Lower lobe of right lung (tissue), 2 donors: ENCODE measurements around the gene S100A2. TPM values are rescaled to one million over a fixed set of nuclear protein-coding genes. Genes with fewer than 3 reads are reported as not detected.
A peak's percentile ranks its signal among the peaks of the same experiment; 100 is the strongest.

Experiments
- ATAC-seq, 2 donors: fragments of 200-7000 bp; cut with Tn5 transposase; one replicate each; pipeline ENCODE4 v1.9.1; 2020 to 2022; ENCODE audit warnings: mild to moderate bottlenecking in 2 of 2, moderate library complexity in 2 of 2
- DNase-seq: peaks from one replicate; pipeline ENCODE4 v3.0.0-alpha.2; 2020
- H3K27ac ChIP-seq: fragments of 200-600 bp; one replicate; pipeline ENCODE4 v1.8.0; 2022
- H3K27me3 ChIP-seq: fragments of 200-600 bp; one replicate; pipeline ENCODE4 v1.8.0; 2022; ENCODE audit warnings: low read depth
- H3K36me3 ChIP-seq: fragments of 200-600 bp; one replicate; pipeline ENCODE4 v1.8.0; 2022; ENCODE audit warnings: mild to moderate bottlenecking
- H3K4me1 ChIP-seq: fragments of 200-600 bp; one replicate; pipeline ENCODE4 v1.8.0; 2022
- H3K4me3 ChIP-seq: fragments of 200-600 bp; one replicate; pipeline ENCODE4 v1.8.0; 2022; ENCODE audit warnings: mild to moderate bottlenecking
- H3K9me3 ChIP-seq: fragments of 200-600 bp; one replicate; pipeline ENCODE4 v1.8.0; 2022
- intact Hi-C: fragments of 100-400 bp; cut with DNase I; formaldehyde crosslinking; loops from one replicate; pipeline ENCODE4 v1.11.0; 2022
- total RNA-seq: library from RNA; stranded (reverse); fragmentation: NEBNext Ultra II Directional; extraction: Animal tissue kit (Norgen Biotek cat#: 25700); gene quantifications from one replicate; pipeline ENCODE4 v1.2.1, GENCODE V29; 2021
- TF ChIP-seq, protein P1 (sequence below): fragments of 200-600 bp; IDR thresholded peaks from one replicate; pipeline ENCODE4 v1.8.0; 2022; ENCODE audit warnings: antibody characterized with exemption, mild to moderate bottlenecking
- donor health status: DM: no; HTN: yes; CAD: no; lungs with severe emphysema.

S100A2 gene
- total RNA-seq, 1 donor from 2014 or later = 3.8 TPM

DNA sequence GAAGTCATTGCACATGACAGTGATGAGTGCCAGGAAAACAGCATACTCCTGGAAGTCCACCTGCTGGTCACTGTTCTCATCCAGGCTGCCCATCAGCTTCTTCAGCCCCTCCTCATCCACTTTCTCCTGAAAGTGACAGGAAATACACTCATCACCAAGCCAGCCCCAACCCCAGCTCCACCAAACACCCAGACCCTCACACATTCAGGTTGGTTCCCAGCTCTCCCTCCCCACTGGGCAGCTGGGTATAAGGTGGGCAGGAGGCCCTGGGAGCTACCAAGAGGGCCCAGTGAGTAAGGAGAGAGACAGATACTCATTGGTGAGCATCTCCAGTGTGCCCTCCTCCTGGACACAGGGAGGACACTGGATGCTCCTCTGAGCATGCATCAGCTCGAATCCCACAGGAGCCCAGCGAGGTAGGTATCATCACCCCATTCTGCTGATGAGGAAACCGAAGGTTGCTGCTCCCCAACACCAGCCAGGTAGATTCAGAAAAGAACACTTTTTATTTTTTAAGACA, 4.1 kb downstream of the S100A2 start:
- no peak overlapping the region for H3K27ac ChIP-seq
- no peak for DNase-seq
- no peaks in the 10 kb centered on the region for H3K27me3 ChIP-seq
- peaks cover 16% of the 10 kb centered on the region for H3K4me1 ChIP-seq
- H3K9me3 ChIP-seq = no peaks in the 10 kb centered on the region
- H3K36me3 ChIP-seq = no peaks in the 10 kb centered on the region
- TF ChIP-seq, protein P1, sequence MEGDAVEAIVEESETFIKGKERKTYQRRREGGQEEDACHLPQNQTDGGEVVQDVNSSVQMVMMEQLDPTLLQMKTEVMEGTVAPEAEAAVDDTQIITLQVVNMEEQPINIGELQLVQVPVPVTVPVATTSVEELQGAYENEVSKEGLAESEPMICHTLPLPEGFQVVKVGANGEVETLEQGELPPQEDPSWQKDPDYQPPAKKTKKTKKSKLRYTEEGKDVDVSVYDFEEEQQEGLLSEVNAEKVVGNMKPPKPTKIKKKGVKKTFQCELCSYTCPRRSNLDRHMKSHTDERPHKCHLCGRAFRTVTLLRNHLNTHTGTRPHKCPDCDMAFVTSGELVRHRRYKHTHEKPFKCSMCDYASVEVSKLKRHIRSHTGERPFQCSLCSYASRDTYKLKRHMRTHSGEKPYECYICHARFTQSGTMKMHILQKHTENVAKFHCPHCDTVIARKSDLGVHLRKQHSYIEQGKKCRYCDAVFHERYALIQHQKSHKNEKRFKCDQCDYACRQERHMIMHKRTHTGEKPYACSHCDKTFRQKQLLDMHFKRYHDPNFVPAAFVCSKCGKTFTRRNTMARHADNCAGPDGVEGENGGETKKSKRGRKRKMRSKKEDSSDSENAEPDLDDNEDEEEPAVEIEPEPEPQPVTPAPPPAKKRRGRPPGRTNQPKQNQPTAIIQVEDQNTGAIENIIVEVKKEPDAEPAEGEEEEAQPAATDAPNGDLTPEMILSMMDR = no peak
- no peak overlapping the region for H3K4me3 ChIP-seq
- ATAC-seq = no peak
- intact Hi-C loops = loop anchor here (10.0 kb wide), 1 partner anchor 47 kb away; no protein-coding TSS in a partner anchor

GRCh38 chr1:153560771-153561465, 4.7 kb downstream of the S100A2 start:
- peaks cover 12% of the 10 kb centered on the region for H3K4me1 ChIP-seq
- no peaks in the 10 kb centered on the region for H3K9me3 ChIP-seq
- no peaks in the 10 kb centered on the region for H3K36me3 ChIP-seq
- peak overlapping the region; percentile 20 for H3K27ac ChIP-seq
- H3K27me3 ChIP-seq = no peaks in the 10 kb centered on the region
- intact Hi-C loops = loop anchor here (10.0 kb wide), 1 partner anchor 46 kb away; no protein-coding TSS in a partner anchor
- ATAC-seq (no peak), DNase-seq (no peak)
- TF ChIP-seq, protein P1 = no peak
- H3K4me3 ChIP-seq = no peak overlapping the region

DNA sequence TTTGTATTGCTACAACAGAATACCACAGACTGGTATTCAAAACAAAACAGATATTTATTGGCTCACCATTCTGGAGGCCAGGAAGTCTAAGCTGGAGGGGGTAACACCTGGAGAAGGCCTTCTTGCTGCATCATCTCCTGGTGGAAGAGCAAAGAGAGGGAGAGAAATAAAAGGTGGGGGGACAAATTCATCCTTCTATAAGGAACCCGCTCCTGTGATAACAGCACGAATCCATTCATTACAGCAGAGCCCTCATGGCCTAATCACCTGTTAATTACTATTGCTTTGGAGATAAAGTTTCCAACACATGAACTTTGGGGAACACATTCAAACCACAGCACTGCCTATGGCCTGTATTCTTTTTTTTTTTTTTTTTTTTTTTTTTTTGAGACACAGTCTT, 5.4 kb downstream of the S100A2 start:
- intact Hi-C loops = loop anchor here (10.0 kb wide), 1 partner anchor 45 kb away; no protein-coding TSS in a partner anchor
- Histone ChIP-seq H3K36me3 (no peaks in the 10 kb centered on the region), H3K27me3 (no peaks in the 10 kb centered on the region), H3K4me1 (peaks cover 5% of the 10 kb centered on the region), H3K27ac (peak overlapping the region; percentile 20), H3K4me3 (no peak overlapping the region), H3K9me3 (no peaks in the 10 kb centered on the region)
- no peak for ATAC-seq
- no peak for DNase-seq
- TF ChIP-seq, protein P1 = no peak

DNA sequence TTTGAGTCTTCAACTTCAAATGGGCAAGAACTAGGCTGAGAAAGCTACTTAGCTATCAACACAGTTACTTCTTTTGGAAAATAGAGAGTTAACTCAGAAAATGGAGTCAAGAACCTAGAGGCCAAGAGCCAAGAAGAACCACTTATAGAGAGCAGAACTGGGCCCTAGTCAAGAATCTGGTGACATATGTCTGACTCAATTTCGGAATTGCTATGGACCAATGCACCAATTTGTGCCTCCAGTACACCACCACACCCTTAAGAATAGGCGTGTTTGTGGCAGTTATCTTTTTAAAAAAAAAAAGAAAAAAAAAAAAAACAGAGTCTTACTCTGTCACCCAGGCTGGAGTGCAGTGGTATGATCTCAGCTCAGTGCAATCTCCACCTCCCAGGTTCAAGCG, 7.8 kb downstream of the S100A2 start:
- Histone ChIP-seq H3K27me3 (no peaks in the 10 kb centered on the region), H3K36me3 (no peaks in the 10 kb centered on the region), H3K4me1 (peaks cover 21% of the 10 kb centered on the region), H3K27ac (no peak overlapping the region), H3K4me3 (no peak overlapping the region), H3K9me3 (no peaks in the 10 kb centered on the region)
- DNase-seq = no peak
- intact Hi-C loops = no loop called here
- ATAC-seq = no peak
- TF ChIP-seq, protein P1 = no peak

- DNase-seq = no peak
- intact Hi-C loops = no loop called here
- peaks cover 24% of the 10 kb centered on the region for H3K4me1 ChIP-seq
- no peaks in the 10 kb centered on the region for H3K27me3 ChIP-seq
- no peak overlapping the region for H3K4me3 ChIP-seq
- TF ChIP-seq, protein P1 = no peak
- no peak overlapping the region for H3K27ac ChIP-seq
- no peaks in the 10 kb centered on the region for H3K36me3 ChIP-seq
- ATAC-seq = no peak
- H3K9me3 ChIP-seq = no peaks in the 10 kb centered on the region
These were observed 9.3 kb downstream of the S100A2 start for GRCh38 chr1:153556348-153556747.
